ENCODE results near the gene DET1.
"Not testable (repeated sequence)": the region's sequence is repeated elsewhere in the genome, so short reads cannot be mapped to it uniquely, and the experiment has no call there.

Gene DET1

GRCh38 chr15:88487796-88488523 lies 58.5 kb downstream of the DET1 start:
- FAIRE-seq (no peak), DNase-seq (ENCODE audit: insufficient read length) (no peak)
- TF ChIP-seq TAF1 (IDR thresholded peaks at IDR 0.05; ENCODE audit: borderline replicate concordance, low read depth, low read length) (no peak), POLR2AphosphoS5 (IDR thresholded peaks at IDR 0.05; ENCODE audit: low read depth, low read length) (no peak), POLR2A (IDR thresholded peaks at IDR 0.05; ENCODE audit: low read depth, low read length) (no peak)

GRCh38 chr15:88487178-88487795 lies 59.2 kb downstream of the DET1 start:
- DNase-seq (ENCODE audit: insufficient read length) (no peak), FAIRE-seq (no peak)
- TF ChIP-seq POLR2A (IDR thresholded peaks at IDR 0.05; ENCODE audit: low read depth, low read length): no peak
- TF ChIP-seq TAF1 (IDR thresholded peaks at IDR 0.05; ENCODE audit: borderline replicate concordance, low read depth, low read length): no peak
- no peak for TF ChIP-seq POLR2AphosphoS5 (IDR thresholded peaks at IDR 0.05; ENCODE audit: low read depth, low read length)

- FAIRE-seq: no peak
- DNase-seq (ENCODE audit: insufficient read length): no peak
- TF ChIP-seq POLR2A (IDR thresholded peaks at IDR 0.05; ENCODE audit: low read depth, low read length): no peak
- TF ChIP-seq POLR2AphosphoS5 (IDR thresholded peaks at IDR 0.05; ENCODE audit: low read depth, low read length): no peak
- no peak for TF ChIP-seq TAF1 (IDR thresholded peaks at IDR 0.05; ENCODE audit: borderline replicate concordance, low read depth, low read length)
These were observed 61.7 kb downstream of the DET1 start for GRCh38 chr15:88484682-88485331.

GRCh38 chr15:88482263-88482662 lies 64.2 kb downstream of the DET1 start:
- TF ChIP-seq POLR2A (IDR thresholded peaks at IDR 0.05; ENCODE audit: low read depth, low read length) (no peak), POLR2AphosphoS5 (IDR thresholded peaks at IDR 0.05; ENCODE audit: low read depth, low read length) (no peak), TAF1 (IDR thresholded peaks at IDR 0.05; ENCODE audit: borderline replicate concordance, low read depth, low read length) (no peak)
- FAIRE-seq (no peak), DNase-seq (ENCODE audit: insufficient read length) (no peak)

- DNase-seq (ENCODE audit: insufficient read length) (no peak), FAIRE-seq (no peak)
- no peak for TF ChIP-seq POLR2A (IDR thresholded peaks at IDR 0.05; ENCODE audit: low read depth, low read length)
- no peak for TF ChIP-seq POLR2AphosphoS5 (IDR thresholded peaks at IDR 0.05; ENCODE audit: low read depth, low read length)
- TF ChIP-seq TAF1 (IDR thresholded peaks at IDR 0.05; ENCODE audit: borderline replicate concordance, low read depth, low read length): no peak
These were observed 65.5 kb downstream of the DET1 start for GRCh38 chr15:88480981-88481380.

- TF ChIP-seq POLR2A (IDR thresholded peaks at IDR 0.05; ENCODE audit: low read depth, low read length) (no peak), TAF1 (IDR thresholded peaks at IDR 0.05; ENCODE audit: borderline replicate concordance, low read depth, low read length) (no peak), POLR2AphosphoS5 (IDR thresholded peaks at IDR 0.05; ENCODE audit: low read depth, low read length) (no peak)
- no peak for DNase-seq (ENCODE audit: insufficient read length)
- FAIRE-seq: no peak
These were observed 67.3 kb downstream of the DET1 start for GRCh38 chr15:88479169-88479568.

DNA sequence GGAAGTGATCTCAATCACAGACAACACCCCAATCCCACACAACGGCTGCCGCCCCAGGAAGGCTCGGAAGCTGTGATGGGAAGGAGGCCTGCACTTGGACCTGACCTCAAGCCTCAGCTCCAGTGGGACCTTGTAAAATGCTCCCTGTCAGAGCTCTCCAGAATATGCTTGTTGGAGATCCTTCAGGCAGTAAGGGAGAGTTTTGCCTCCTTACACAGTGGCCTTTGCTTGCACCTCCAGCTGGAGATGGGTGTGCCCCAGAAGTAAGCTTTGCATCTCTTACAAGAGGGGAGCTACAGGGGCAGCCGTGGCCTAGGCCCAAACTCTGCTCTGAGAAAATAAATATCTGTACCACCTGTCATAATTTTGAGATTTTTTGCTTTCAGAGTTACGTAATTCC lies 68.6 kb downstream of the DET1 start:
- FAIRE-seq (no peak), DNase-seq (ENCODE audit: insufficient read length) (no peak)
- TF ChIP-seq POLR2A (IDR thresholded peaks at IDR 0.05; ENCODE audit: low read depth, low read length): no peak
- TF ChIP-seq TAF1 (IDR thresholded peaks at IDR 0.05; ENCODE audit: borderline replicate concordance, low read depth, low read length): no peak
- TF ChIP-seq POLR2AphosphoS5 (IDR thresholded peaks at IDR 0.05; ENCODE audit: low read depth, low read length): no peak

- TF ChIP-seq POLR2A (IDR thresholded peaks at IDR 0.05; ENCODE audit: low read depth, low read length) (no peak), TAF1 (IDR thresholded peaks at IDR 0.05; ENCODE audit: borderline replicate concordance, low read depth, low read length) (no peak), POLR2AphosphoS5 (IDR thresholded peaks at IDR 0.05; ENCODE audit: low read depth, low read length) (no peak)
- DNase-seq (ENCODE audit: insufficient read length) (no peak), FAIRE-seq (no peak)
These were observed 69.4 kb downstream of the DET1 start for GRCh38 chr15:88477126-88477525.

DNA sequence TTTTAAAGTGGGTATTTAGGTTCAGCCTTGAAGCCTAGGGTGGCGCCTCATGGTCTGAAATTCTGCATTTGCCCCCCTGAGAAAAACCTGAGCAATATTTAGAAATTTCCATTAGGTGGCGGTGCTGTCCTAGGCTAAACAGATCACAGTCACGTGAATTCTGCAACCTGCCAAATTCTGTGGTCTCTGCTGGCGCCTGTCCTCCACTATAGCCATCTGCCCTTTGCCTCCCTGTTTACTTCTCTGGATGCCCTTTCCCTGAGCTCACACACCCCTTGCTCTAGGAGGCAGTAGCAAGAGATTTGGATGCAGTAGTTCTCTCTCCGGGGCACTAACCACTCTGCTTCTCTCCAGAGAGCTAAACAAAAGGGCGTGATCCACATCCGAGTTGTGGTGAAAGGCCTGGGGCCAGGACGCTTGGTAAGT lies 69.8 kb downstream of the DET1 start:
- FAIRE-seq (no peak), DNase-seq (ENCODE audit: insufficient read length) (no peak)
- TF ChIP-seq POLR2AphosphoS5 (IDR thresholded peaks at IDR 0.05; ENCODE audit: low read depth, low read length): no peak
- TF ChIP-seq TAF1 (IDR thresholded peaks at IDR 0.05; ENCODE audit: borderline replicate concordance, low read depth, low read length): no peak
- no peak for TF ChIP-seq POLR2A (IDR thresholded peaks at IDR 0.05; ENCODE audit: low read depth, low read length)

DNA sequence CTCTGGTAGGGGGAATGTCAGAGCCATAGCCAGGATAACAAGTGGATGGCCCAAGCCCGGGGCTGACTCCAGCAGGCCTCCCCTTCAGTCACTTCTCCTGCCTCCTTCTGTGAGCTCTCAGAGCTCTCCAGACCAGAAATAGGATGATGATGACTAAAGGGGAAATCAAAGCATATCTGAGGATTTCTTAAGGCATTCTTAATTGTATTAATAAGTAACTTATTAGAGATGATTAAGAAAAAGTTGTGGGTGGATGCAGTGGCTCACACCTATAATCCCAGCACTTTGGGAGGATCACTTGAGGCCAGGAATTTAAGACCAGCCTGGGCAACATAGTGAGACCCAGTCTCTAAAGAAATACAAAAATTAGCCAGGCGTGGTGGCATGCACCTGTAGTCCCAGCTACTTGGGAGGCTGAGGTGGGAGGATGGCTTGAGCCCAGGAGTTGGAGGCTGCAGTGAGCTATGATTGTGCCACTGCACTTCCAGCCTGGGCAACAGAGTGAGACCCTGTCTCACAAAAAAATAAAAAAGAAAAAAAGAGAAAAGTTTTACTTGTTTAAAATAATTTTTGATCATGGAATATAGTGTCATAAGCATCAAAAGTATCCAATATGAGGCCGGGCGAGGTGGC lies 72.7 kb downstream of the DET1 start:
- not testable (repeated sequence) for FAIRE-seq; DNase-seq (ENCODE audit: insufficient read length)

DNA sequence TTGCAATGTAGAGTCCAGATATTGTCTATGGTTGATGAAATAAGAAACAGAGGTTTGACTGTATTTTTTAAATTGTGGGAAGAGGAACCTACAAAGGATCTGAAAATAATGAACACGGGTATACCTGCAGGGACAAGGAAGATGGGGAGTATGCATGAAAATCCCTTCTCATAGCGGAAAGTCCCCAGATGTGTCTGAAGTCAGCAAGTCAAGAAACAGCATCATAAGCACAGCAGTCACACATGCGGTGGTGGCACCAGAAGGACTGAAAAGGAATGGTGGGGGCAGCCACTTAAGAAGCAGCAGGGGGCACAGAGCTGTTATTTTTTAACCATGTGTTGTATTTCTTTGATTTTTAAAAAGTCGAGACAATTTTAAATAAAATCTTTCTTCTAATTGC lies 74.3 kb downstream of the DET1 start:
- FAIRE-seq (no peak), DNase-seq (ENCODE audit: insufficient read length) (no peak)
- TF ChIP-seq POLR2AphosphoS5 (IDR thresholded peaks at IDR 0.05; ENCODE audit: low read depth, low read length): no peak
- no peak for TF ChIP-seq TAF1 (IDR thresholded peaks at IDR 0.05; ENCODE audit: borderline replicate concordance, low read depth, low read length)
- no peak for TF ChIP-seq POLR2A (IDR thresholded peaks at IDR 0.05; ENCODE audit: low read depth, low read length)

Measured in GM12892 (cell line).